PC-3 (cell line): ENCODE measurements around the gene ATP4A.

ENCODE experiments used
- CTCF ChIP-seq: fragments of 300-600 bp; sonication (generic); conservative IDR thresholded peaks from 2 replicates; pipeline ENCODE4 v1.5.1; 2017; ENCODE audit warnings: antibody characterized with exemption, low read depth, mild to moderate bottlenecking, low read length
- EZH2 ChIP-seq: fragments of 300-600 bp; sonication (generic); IDR thresholded peaks from one replicate; pipeline ENCODE4 v1.6.1; 2017; ENCODE audit warnings: antibody characterized with exemption, mild to moderate bottlenecking, low read length; ENCODE audit not compliant: unreplicated experiment

GRCh38 chr19:35562336-35562735 is 1.1 kb downstream of the ATP4A start:
- no peak for TF ChIP-seq EZH2
- TF ChIP-seq CTCF, result no peak
